BJ (cell line): ENCODE results near the gene LRMDA. TPM values are rescaled to one million over a fixed set of nuclear protein-coding genes. Genes with fewer than 3 reads are reported as not detected.
"Not testable (repeated sequence)": the region's sequence is repeated elsewhere in the genome, so short reads cannot be mapped to it uniquely, and the experiment has no call there.

Experiments
- CTCF ChIA-PET: fragments of 350-600 bp; formaldehyde crosslinking; extraction: SDS; loops from one replicate; lab custom pipeline; 2021; ENCODE audit warnings: antibody characterized with exemption, inconsistent platforms; lab: Yijun Ruan, JAX
- POLR2A ChIA-PET: fragments of 300-600 bp; sonication (Branson Sonifier 250); formaldehyde crosslinking; extraction: SDS; loops from one replicate; lab custom pipeline; 2021; ENCODE audit warnings: antibody characterized with exemption; lab: Charles Lee
- DNase-seq: peaks from one replicate; pipeline ENCODE4 v3.0.0-alpha.2; 2011; ENCODE audit warnings: low read depth
- H3K27me3 ChIP-seq: 2 replicates; pipeline ENCODE4 v1.6.0; 2011; ENCODE audit warnings: low read length; ENCODE audit not compliant: control insufficient read depth, insufficient read depth
- H3K36me3 ChIP-seq: 2 replicates; pipeline ENCODE4 v1.5.1; 2011; ENCODE audit warnings: low read length; ENCODE audit not compliant: control insufficient read depth, insufficient read depth
- H3K4me3 ChIP-seq: 2 replicates; pipeline ENCODE4 v1.5.1; 2011; ENCODE audit warnings: low read depth, mild to moderate bottlenecking, control low read depth, low read length
- polyA plus RNA-seq: library from polyadenylated mRNA; depleted of rRNA; stranded (reverse); fragments of >200 nt; gene quantifications from 2 replicates; pipeline ENCODE4 v1.2.3, GENCODE V29; 2011
- TF ChIP-seq, protein P1 (sequence below): IDR thresholded peaks from 2 replicates; pipeline ENCODE4 v1.5.1; 2011; ENCODE audit warnings: low read depth, mild to moderate bottlenecking, control low read depth, inconsistent platforms, low read length, moderate library complexity; ENCODE audit not compliant: insufficient read depth

Gene LRMDA
- polyA plus RNA-seq, 1 experiment: not detected

DNA sequence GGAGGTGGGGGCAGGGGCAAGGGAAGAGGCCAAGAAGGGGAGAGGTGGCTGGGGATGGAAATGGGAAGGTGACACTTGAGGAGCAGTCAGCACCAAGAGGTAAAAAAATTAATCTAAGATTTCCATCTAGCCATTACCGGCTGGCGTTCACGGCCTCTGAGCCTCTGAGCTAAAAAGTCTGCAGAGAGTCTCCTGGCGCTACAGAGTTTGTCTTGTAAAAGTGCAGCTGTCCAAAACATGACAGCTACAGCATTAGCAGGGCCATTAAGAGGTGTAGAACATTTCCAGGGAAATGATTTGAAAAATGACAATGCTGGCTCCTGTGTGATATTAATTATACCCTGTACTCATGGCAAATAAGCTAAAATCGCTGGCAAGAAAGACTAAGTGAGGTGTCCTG, 167.6 kb downstream of the LRMDA start:
- H3K36me3 ChIP-seq: no peaks in the 10 kb centered on the region
- no peak for DNase-seq
- TF ChIP-seq, protein P1, sequence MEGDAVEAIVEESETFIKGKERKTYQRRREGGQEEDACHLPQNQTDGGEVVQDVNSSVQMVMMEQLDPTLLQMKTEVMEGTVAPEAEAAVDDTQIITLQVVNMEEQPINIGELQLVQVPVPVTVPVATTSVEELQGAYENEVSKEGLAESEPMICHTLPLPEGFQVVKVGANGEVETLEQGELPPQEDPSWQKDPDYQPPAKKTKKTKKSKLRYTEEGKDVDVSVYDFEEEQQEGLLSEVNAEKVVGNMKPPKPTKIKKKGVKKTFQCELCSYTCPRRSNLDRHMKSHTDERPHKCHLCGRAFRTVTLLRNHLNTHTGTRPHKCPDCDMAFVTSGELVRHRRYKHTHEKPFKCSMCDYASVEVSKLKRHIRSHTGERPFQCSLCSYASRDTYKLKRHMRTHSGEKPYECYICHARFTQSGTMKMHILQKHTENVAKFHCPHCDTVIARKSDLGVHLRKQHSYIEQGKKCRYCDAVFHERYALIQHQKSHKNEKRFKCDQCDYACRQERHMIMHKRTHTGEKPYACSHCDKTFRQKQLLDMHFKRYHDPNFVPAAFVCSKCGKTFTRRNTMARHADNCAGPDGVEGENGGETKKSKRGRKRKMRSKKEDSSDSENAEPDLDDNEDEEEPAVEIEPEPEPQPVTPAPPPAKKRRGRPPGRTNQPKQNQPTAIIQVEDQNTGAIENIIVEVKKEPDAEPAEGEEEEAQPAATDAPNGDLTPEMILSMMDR: no peak
- CTCF ChIA-PET: interaction anchor here (0.6 kb wide), 1 partner anchor 9 kb away, joined by 3 read pairs; no protein-coding TSS in a partner anchor
- no peaks in the 10 kb centered on the region for H3K27me3 ChIP-seq
- no peak overlapping the region for H3K4me3 ChIP-seq
- POLR2A ChIA-PET: no interaction called here

DNA sequence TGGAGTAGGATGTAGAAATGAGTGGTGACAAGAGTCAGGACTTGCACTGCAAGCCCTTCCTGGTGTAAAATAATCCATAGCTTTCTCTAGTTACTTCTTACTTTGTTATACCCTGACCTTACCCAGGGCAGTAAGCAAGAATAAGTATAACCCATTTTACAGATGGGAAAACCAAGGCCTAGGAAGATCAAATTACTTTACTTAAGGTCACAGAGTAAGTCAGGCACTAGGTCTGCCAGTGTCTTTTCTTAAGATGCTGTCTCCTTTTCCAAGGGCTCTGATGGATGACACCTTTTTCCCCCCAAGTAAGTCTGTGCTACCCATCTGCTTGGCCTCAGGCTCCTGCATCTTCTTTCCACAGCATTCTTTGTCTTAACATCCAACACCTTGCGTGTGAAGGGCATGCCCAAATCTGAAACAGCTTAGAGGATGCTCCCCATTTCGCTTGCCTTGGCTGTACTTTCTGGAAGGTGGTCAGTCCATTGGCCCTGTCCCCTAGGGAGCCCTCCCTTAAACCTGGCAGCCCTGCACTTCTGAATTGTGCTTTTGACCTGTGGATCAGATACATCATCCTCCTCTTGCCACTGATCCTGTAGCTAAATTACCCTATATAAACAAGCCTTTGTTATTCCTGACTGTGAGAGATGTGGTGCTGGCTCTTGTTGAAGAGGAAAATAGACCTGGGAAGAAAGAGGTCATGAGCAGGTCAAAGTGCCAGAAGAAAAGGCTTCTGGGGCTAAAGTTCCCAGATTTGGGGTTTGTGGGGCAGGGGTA, 168.6 kb downstream of the LRMDA start:
- CTCF ChIA-PET: no interaction called here

DNA sequence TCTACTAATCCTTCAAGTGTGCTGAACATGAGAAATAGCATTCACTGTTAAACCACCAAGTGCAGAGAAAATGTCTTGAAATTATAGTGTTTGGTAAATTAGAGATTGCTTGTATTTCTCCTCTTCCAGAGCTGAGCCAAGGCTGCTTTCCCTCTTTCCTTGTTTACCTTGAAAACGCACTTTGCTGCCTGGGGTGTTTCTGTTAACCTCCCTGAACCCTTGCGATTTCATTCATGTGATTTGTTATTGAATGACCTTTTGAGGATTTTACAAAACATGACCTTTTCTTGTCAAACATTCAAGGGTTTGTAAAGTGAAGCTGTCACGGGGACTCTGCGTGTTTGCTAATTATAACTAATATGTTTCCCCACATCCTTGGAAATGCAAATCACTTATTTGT, 169.4 kb downstream of the LRMDA start:
- ChIA-PET CTCF (no interaction called here), POLR2A (no interaction called here)
- H3K36me3 ChIP-seq: no peaks in the 10 kb centered on the region
- TF ChIP-seq, protein P1: no peak
- DNase-seq: no peak
- H3K4me3 ChIP-seq: no peak overlapping the region
- no peaks in the 10 kb centered on the region for H3K27me3 ChIP-seq

More for the DNA sequence above, 168.6 kb downstream of the LRMDA start:
- Histone ChIP-seq H3K27me3 (no peaks in the 10 kb centered on the region), H3K4me3 (no peak overlapping the region), H3K36me3 (no peaks in the 10 kb centered on the region)
- TF ChIP-seq, protein P1: no peak
- POLR2A ChIA-PET: no interaction called here
- no peak for DNase-seq

DNA sequence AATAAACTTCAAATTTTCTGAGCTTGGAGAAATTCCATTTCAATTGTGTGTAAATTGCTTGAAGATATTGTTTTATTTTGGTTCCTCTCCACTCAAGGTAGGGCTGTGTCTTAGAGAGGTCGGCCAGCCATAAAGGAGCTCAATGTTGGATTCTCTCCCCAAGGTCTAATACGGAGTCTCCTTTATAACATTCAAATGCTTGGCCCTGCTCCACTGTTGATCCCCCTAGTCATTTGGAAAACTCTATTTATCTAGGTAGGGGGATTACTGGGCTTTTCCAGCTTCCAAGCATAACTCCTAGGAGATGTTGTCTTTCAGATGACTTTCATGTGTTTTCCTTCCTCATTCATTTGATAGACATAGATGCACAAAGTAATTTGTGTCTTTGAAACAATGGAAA, 170.9 kb downstream of the LRMDA start:
- H3K36me3 ChIP-seq: no peaks in the 10 kb centered on the region
- DNase-seq: no peak
- ChIA-PET POLR2A (no interaction called here), CTCF (interaction anchor here (0.7 kb wide), 1 partner anchor 107 kb away, joined by 3 read pairs; no protein-coding TSS in a partner anchor)
- TF ChIP-seq, protein P1: no peak
- no peaks in the 10 kb centered on the region for H3K27me3 ChIP-seq
- no peak overlapping the region for H3K4me3 ChIP-seq

DNA sequence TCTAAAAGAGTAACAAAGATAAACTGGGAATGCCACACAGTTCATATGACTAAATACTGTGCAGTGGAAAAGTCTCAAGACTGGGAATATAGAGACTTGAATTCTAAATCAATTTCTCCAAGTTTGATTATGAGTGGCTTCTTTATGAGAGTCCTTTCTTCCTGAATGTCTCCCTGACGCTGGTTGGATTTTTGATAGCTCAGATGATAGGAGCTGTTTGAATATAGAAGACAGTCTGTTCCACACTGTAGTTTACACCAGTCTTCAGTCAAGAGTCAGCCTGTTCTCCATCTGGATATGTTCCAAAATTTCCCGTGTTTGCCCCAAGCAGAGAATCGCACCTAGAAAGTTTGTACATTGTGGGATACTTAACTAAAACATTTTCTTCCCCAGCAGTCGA, 173.7 kb downstream of the LRMDA start:
- Histone ChIP-seq H3K4me3 (no peak overlapping the region), H3K36me3 (no peaks in the 10 kb centered on the region), H3K27me3 (no peaks in the 10 kb centered on the region; the same call in 1 of the 2 replicates)
- POLR2A ChIA-PET: no interaction called here
- CTCF ChIA-PET: no interaction called here
- DNase-seq: no peak
- TF ChIP-seq, protein P1: no peak

DNA sequence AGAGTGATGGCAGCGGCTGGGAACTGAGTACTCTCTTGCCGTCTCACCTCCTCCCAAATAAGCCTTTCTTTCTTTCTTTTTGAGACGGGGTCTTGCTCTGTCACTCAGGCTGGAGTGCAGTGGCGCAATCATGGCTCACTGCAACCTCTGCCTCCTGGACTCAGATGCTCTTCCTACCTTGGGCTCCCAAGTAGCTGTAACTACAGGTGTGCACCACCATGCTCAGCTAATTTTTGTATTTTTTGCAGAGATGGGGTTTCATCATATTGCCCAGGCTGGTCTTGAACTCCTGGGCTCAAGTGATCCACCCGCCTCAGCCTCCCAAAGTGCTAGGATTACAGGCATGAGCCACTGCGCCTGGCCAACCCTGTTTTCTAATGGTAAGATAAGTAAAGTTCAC, 174.4 kb downstream of the LRMDA start:
- H3K4me3 ChIP-seq, H3K27me3 ChIP-seq, DNase-seq, POLR2A ChIA-PET, H3K36me3 ChIP-seq: not testable (repeated sequence)
- CTCF ChIA-PET: interaction anchor here (0.7 kb wide), 1 partner anchor 125 kb away, joined by 3 read pairs; no protein-coding TSS in a partner anchor
